Left colon (tissue), 2 donors: Measurements from ENCODE around the gene C4BPA. TPM values are rescaled to one million over a fixed set of nuclear protein-coding genes. Genes with fewer than 3 reads are reported as not detected.

ENCODE experiments used
- ATAC-seq: fragments of 200-7000 bp; cut with Tn5 transposase; one replicate; pipeline ENCODE4 v1.9.1; 2020; ENCODE audit warnings: mild to moderate bottlenecking, moderate library complexity
- DNase-seq, 2 donors: peaks; one replicate each; pipeline ENCODE4 v3.0.0-alpha.2; 2020
- intact Hi-C, 2 donors: fragments of 100-400 bp; cut with DNase I in 1 of 2; cut with micrococcal nuclease in 1 of 2; formaldehyde crosslinking; loops; one replicate each; pipeline versions ENCODE4 v1.11.2 to v1.14.0; 2022; cut with DNase I, micrococcal nuclease
- long read RNA-seq: library from polyadenylated mRNA; unstranded; transcript quantifications from one replicate; pipeline ENCODE4 v2.0.0, GENCODE V29; 2021
- total RNA-seq, 2 donors: library from RNA; stranded (reverse); fragmentation: NEBNext Ultra II Directional; extraction: Animal tissue kit (Norgen Biotek cat#: 25700); gene quantifications; one replicate each; pipeline ENCODE4 v1.2.1, GENCODE V29; 2021
- donor health status: DM: no; HTN: no; CAD: no.
- donor health status: DM: yes; HTN: yes; CAD: no.

C4BPA gene
- 1 to 10 TPM; 3.4 to 4.5 TPM for total RNA-seq
- long read RNA-seq, transcript C4BPA-201 (12 exons, 2,243 nt), result major isoform, 5 of 9 reads
- long read RNA-seq, partial matches to known transcripts, result 0 of 9 reads
- long read RNA-seq, other reads (novel, unspliced or antisense), result 4 of 9 reads

DNA sequence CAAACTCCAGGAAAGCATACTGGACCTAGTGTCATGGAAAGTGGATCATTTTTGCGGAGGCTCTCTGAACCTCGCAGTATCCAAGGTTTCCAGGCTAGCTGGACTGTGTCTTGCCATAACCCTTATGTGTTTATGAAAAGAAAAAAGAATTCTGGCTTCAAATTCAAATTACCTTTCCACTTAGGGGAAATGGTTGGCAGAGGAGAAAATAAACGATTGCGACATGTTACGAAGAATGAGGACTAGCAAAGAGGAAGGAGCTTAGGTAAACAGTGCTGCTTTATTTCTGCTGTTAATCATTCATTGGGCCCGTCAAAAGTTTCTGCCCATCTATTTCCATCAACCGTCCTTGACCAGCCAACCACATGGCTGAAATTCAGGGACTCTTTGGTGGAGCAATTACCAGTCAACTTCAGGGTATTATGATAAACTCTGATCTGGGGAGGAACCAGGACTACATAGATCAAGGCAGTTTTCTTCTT lies at the start of gene C4BPA:
Gene C4BPA, plus strand, starts transcription at position 342 of the 482 bp plus-strand sequence. CDS start 8,793 bp downstream, outside the sequence.
- intact Hi-C loops, result no loop called here
- DNase-seq (no peak), ATAC-seq (peak; percentile 92)

DNA sequence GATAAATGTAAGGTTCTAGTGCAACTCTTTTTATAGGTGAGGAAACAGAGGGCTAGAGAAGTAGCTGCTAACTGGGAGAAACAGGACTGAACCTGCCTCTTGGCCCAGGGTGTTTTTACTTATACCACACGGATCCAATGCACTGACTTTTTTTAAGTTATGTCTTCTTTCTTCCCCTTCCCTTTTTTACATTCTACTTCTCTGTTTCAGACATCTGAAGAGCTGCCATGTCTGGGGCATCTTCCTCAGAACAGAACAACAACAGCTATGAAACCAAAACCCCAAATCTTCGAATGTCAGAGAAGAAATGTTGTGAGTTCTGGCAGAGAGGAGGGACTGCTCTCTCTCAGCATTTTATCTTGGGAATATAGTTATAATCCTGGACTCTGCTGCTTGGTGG lies 49.5 kb upstream of the C4BPA start:
- DNase-seq (no peak), ATAC-seq (no peak)
- intact Hi-C loops, result no loop called here

DNA sequence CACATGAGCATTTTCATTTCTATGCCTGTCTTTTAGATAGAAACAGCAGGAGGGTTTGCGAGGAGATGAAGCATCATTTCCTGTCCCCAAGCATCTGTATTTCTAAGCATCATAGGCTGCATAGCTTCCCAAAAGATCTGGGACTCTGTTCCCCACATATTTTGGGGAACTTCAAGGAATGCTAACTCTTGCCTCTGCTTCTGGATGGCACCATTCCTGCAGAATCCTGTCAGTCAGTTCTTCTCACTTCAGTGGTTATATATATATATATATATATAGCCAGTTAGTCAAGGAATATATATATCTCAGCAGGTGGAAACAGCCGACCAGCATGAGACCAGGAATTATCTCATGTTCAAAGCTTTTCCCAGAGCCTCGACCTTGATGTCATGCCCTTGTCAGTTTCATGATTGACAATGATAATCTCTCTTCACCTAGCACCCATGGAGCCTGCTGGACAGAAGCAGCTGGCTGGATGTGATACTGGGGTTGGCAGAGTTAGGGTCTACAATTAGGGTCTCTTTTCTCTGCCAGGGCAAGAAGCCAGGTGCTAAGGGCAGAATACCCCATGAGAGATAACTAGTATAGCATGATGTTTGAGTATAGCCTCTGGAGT lies 48.5 kb upstream of the C4BPA start:
- ATAC-seq, result no peak
- intact Hi-C loops, result no loop called here
- no peak for DNase-seq

DNA sequence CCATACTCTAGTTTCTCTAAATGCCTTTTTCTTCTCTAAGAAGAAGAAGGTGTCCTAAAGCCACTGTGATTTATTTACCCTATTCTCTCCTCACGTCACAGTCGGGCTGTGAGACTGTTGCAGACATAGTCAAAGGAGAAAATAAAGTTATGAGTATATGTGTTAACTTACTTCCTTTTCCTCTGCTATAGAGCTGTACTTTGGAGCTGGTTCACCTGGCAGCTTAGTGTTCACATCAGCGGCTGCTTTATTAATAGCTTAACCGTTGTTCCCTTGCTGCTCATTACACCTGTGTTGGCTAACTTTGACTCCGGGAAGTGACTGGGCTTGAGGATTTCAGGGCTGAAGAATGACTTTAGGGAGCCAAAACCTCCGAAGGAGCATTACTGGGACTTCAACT lies 47.4 kb upstream of the C4BPA start:
- intact Hi-C loops, result no loop called here
- ATAC-seq, result peak; percentile 61
- peak; percentile 36 to 65 for DNase-seq

DNA sequence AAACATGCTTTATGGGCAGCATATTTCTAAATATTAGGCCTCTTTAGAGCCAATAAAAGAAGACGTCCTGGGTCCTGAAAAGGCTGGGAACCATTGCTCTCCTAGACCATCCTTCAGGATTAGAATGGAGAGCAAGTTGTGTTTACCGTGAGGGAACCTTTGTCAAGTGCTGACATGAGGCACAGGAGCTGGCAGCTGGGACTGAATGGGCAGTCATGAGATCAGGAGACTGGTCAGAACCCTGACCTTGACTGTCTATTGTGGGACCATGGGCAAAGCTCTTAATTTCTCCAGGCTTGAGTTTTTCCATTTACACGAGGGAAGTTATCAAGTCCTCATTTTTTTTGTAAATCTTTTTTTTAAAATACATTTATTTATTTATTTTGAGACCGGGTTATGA lies 45.8 kb upstream of the C4BPA start:
- DNase-seq (no peak), ATAC-seq (no peak)
- intact Hi-C loops, result no loop called here

DNA sequence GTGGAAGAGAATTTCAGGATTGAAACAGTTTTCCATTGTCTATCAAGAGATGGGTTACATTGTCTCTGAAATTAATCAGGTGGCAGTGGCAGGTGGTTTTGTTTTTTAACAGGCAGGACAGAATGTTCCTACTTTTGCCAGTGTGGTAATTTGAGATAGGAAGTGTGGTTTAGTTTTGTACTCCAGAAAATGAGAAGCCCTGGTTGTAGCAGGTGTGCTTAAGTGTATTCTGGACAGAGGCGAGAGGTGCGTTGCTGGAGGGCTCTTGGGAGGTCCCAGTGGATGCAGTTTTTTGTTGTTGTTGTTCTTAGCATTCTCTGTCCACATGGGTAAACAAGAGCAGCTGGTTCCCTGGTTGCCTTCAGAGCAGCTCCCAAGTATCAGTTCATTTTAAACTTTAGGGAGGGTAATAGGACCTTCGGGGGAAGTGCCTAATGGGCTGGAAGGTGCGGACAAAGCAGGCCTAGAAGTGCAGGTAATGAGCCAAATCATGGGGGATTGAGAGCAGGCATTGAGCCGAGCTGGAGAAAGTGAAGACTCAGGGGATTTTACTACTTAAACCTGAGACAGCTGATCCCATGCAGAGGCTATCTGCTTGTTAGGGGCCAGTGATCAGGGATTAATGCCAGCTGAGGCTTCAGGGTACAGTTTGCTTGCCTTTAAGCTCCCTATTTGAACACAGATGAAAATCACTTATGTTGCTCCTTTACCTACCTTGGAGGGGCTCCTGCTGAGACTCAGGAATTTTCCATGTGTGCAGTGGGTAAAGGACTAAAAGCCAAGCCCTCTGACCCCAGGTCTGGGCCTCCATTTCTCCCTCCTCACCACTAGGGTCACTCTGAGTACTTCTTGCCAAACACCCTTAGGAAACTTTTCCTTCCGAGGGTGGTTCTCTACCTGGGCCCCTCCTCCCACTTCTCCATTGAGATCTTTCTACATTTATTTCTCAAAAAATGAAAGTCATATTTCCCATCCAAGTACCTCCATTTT lies 44.9 kb upstream of the C4BPA start:
- intact Hi-C loops, result no loop called here
- DNase-seq, result no peak
- no peak for ATAC-seq

DNA sequence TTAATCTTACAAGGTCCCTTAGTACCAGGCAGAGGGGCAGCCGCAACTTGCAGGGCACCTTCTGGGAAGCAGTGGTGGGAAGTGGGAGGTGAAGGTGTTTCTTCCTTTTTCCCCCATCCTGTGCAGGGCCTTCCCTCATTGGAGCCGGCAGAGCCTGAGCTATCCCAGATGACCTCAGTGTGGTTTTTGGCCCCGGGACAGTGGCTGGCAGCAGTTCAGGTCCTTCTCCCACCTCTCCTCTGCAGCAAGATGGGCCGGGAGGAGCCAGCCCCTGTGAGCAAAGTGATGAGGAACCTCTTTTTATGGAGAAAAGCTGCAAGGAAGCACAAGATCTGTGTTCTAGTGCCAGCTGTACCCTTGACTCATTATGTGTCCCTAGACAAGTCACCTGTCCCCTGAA lies 44.2 kb upstream of the C4BPA start:
- ATAC-seq (no peak), DNase-seq (no peak)
- intact Hi-C loops, result no loop called here

DNA sequence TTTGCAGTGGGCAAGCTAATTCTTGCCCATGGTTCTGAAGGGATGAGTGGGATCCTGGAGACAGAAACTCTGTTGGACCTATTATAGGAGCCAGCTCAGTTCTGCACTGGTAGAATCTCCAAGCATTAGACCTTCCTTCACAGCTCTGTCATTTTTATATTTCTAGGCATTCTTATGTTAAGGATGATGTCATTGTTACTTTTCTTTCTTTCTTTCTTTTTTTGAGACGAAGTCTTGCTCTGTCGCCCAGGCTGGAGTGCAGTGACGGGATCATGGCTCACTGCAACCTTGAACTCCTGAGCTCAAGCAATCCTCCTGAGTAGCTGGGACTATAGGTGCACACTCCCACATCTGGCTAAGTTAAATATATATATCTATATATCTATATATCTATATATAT lies 43.4 kb upstream of the C4BPA start:
- DNase-seq (no peak), ATAC-seq (no peak)
- intact Hi-C loops, result no loop called here

DNA sequence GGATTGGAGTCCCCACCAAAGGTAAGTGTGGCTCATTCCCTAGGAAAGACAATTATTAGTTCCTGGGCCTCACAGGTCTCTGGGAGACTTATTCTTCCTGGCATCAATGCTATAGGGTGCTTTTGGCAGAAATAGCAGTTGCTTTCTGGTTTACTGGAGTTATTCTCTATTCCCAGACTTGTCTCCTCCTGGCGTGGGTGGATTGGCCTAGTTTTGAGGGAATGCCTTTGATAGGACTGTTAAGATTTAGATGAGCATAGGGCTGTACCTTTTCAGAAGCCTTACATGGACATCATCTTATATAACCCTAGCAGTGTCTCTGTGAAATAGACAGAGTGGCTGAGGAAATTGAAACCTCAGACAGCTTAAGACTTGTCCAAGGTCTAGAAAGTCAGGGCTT lies 42.0 kb upstream of the C4BPA start:
- intact Hi-C loops, result no loop called here
- ATAC-seq (no peak), DNase-seq (no peak)

DNA sequence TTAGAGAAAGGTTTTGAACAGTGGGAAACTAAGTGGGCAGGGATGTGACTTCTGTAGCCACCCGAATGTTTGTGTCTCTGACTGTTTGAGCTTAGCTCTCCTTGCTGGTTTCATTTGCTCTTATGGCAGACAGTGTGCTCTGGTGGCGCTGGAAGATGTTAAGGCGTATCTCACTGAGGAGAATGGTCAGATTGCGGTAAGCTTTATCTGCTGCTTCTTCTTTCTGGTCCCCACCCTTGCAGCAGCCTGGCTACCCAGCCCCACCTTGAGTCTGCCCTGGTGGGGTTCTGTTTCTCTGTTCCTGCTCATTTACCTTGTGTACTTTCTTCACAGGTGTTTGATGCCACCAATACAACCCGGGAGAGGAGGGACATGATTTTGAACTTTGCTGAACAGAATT lies 41.0 kb upstream of the C4BPA start:
- DNase-seq (no peak), ATAC-seq (no peak)
- intact Hi-C loops, result no loop called here

DNA sequence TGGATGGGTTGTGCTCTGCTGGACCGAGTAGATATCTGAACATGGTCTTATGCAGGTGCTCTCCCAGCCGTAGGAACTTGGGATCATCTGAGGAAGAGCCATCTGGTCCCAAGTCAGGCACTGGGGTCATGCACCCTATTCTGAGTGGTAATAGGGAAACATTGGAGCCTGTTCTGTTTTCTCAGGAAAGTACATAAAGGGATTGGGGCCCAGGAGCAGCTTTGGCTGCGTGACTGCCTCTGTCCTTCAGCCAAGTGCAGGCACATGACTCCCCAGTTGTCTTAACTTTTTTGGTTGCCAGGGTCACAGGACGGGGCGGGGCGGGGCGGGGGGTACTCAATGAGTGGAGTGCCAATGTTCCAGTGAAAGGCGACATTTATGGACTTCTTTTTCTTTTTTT lies 39.5 kb upstream of the C4BPA start:
- ATAC-seq (peak; percentile 8), DNase-seq (no peak)
- intact Hi-C loops, result no loop called here

DNA sequence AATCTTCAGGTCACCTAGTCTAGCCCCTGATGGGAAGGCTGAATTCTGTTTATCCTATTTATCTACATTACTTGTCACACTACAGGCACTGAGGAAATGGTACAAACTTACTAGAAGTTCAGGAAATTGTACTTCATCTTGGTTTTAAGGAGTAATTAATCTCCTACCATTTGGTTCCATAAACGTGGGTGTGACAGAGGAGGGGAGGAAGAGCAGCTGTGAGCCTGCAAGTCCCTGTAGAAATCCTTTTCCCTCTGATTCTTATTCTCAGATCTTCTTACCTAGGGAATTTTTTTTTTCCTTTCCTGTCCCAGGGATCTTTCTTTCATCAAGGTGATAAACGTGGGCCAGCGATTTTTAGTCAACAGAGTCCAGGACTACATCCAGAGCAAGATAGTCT lies 36.8 kb upstream of the C4BPA start:
- DNase-seq, result no peak
- intact Hi-C loops, result no loop called here
- ATAC-seq, result peak; percentile 69

DNA sequence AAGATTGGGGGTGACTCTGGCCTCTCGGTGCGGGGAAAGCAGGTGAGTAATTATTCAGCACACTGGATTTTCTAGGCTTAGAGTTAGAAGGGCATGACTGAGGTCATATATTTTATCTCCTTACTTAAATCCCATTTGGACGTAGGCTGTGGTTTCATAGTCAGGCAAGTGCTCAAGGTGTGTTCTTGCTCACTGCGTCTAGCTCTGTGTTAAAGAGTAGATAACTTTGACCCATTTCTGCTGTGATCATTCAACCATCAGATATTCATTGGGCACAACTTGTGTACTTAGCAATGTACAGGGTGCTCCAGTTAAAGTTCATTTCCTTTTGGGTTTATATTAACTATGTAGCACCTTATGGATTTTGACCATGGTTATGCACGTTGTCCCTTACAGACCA lies 36.4 kb upstream of the C4BPA start:
- intact Hi-C loops, result no loop called here
- ATAC-seq (peak; percentile 87), DNase-seq (no peak)

DNA sequence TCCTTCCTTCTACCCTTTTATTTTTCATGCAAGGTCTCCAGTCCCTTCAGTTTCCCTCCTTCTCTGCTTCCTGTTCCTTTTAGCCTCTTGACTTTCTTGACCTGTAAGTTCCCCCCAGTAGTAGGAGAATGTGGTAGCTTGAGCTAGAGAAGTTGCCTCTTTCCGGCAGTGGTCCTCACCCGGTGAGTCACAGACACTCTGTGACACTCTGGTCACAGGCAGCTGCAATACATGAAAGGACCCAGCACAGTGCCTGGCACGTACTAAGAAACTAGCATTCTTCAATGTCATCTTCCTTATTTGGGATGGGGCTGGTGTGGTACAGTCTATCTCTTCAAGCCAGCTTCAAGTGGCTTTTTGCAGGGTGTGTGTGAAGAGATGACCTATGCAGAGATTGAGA lies 35.0 kb upstream of the C4BPA start:
- no peak for ATAC-seq
- DNase-seq, result no peak
- intact Hi-C loops, result no loop called here

DNA sequence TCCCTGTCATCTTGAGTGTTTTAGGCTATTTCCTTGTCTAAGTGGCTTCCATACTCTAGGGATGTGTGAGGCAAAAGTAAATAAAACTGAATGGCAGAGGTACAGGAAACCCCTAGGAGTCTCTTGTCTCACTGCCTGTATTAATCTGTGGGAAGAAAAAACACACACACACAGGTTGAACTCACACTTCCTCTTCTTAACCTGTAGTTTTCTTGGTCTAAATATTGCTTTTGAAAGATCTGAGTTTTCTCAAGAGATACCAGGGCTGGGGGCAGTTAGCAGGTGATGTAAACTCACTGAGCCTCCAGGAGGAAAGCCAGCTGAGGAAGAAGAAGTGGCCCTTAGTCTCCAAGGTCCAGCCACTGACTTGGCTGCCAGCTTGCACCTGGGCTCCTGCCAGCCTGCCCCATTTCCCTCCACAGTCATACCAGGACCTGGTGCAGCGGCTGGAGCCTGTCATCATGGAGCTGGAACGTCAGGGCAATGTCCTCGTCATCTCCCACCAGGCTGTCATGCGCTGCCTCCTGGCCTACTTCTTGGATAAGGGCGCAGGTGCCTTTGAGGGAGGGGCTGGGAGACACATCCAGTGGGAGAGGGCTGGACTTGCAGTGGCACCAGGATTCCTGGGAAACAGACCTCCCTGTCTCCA lies 34.1 kb upstream of the C4BPA start:
- DNase-seq (no peak), ATAC-seq (no peak)
- intact Hi-C loops, result no loop called here

DNA sequence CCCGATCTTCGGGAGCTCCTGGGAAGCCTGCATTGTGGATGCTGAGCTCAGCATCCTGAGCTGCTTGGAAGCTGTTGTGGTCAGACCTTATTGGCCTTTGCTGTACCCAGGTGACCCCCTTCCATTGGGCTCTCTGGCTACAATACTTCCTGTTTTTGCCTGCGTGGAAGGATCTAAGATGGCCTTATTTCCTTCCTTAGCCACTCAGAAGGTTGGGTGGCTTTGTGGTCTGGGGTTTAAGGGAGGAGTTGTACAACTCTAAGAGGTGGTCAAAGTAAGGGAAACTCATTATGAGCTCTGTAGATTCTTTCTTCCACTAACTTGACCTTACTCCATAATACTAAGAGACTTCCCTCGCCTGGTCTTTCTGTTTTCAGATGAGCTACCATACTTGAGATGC lies 33.2 kb upstream of the C4BPA start:
- ATAC-seq, result no peak

DNA sequence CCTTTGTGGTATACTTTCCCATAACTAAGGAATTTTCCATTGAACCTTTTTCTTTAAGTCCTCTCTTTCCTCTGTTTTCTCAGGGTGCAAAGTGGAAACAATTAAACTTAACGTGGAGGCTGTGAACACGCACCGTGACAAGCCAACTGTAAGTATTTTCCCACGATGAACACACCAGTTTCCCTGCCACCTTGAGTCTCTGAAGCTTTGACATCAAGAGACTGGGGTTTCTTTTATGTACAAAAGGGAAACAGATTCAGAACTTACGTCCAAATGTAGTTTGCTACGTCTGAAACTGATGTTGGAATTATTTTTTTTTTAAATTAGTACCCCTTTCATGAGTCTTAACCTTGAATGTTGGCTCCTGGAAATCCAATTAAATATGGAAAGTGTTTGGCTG lies 32.6 kb upstream of the C4BPA start:
- intact Hi-C loops, result no loop called here
- no peak for DNase-seq
- no peak for ATAC-seq

More for the DNA sequence above, 33.2 kb upstream of the C4BPA start:
- DNase-seq, result no peak
- intact Hi-C loops, result no loop called here

DNA sequence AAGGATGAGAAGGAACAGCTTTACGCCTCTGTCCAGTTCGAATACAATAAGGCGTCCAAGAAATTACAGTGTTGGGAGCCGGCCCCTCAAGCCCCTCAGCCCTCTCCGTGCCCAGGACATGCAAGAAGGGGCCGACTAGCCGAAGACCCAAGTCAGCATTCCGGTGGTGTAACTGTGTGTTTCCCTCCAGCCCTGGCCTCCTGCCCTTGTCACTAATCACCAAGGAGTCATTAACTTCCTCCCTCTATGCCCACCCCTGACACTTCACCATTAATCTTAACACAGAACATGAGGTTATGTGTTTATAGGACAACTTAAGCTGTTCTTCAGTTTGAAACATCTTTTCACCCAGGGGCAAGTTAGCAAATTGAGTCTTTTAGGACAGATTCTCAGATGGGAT lies 31.8 kb upstream of the C4BPA start:
- no peak for DNase-seq
- intact Hi-C loops, result no loop called here
- no peak for ATAC-seq
